Ammon's horn (tissue), 1 donor: ENCODE results near the gene MYEOV.

ENCODE experiments used
- DNase-seq: peaks from one replicate; pipeline ENCODE4 v3.0.0-alpha.2; 2016; ENCODE audit warnings: low spot score

Gene MYEOV

DNA sequence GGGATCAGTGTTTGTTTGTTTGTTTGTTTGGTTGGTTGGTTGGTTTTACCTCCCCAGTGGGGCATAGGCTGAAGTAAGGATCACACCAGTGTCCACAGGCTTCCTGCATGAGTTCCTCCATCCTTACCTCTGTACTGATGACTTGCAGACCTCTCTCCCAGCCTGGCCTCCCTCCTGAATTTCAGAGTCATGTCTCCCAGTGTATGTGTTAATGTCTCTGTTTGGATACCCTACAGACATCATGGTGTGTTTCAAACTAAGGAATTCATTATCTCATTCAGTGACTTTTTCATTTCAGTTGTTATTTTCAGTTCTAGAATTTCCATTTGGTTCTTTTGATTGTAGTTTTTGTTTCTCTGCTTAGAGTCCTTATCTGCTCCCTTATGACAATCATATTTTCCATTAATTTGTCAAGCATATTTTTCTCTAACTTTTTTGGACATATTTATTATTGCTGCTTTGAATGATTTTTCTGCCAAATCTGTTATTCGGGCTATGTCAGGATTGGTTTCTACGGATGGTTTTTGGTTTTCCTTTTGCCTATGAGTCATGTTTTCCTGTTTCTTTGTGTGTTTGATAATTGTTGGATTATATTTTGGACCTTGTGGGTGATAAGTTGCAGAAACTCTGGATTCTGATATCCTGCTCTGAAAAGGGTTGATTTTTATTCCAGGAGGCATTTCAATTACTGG lies 23.6 kb downstream of the MYEOV start:
- DNase-seq = no peak

DNA sequence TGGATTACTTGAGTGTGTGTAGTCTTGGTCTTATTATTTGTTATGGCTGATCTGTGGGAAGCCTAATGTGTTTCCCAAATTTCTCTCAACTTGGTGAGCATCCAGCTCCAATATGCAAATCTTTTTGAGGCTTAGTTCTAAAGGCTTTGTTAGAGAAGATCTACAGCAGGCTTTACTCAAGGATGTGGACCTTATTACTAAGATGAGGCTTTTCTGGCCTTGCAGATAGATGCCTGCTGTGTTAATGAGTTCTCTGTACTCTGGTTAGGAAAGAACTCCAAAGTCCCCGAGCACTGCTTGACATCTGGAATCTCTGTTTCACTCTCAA lies 24.1 kb downstream of the MYEOV start:
- DNase-seq = no peak

DNA sequence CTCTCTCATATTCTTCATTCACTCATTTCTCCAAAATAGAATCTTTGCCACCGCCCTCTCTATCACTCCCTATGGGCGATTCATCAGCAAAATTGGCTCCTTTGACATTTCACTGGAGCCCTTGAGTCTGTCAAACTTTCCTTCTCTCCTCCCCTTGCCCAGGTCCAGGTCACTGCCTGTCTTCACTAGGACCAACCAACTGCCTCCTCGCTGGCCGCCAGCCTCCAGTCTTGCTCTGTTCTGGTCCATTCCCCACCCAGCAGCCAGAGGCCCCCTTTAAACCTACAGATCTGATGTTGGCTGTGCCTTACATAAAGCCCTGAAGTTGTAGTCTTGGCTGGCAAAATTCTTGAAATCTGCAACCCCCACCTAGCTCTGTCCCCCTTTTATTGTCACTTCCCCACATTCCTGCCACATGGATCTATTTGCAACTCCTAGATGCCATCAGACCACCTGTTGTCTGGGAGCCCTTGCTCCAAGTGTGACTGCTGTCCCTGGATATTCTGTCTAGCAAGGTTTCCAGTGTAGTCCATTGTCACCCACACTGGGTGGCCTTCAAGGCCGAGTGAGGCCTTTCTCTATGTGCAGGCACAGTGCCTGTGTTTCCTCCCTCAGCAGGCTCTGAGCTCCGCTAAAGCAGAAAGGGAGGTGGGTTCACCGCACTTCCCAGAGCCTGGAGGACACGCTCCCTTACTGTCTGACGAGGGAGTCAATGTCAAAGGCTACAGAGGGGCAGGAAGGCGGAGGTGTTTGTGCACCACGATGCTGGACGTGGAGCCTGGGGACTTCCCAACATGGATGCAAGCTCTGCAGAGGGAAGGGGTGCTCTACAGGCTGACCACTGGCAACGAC lies 25.5 kb downstream of the MYEOV start:
- no peak for DNase-seq

DNA sequence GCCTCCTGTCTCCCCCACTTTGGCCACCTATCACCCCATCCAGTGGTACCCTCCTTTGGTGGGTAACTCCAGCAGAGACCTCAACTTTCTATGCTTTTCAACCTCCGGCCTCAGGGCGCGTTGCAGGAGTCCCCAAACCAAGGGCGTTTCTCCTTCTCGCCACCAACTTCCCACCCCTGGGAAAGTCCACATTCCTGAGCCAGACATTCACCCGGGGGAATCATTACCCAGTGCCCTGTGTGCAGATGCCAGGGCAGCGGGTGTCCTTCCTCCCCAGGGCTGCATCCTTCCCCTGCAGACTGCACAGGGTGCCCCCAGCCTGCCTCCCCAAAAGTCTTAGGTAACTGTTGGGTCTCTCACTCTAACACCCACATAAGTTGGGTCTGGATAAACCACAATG lies 26.4 kb downstream of the MYEOV start:
- no peak for DNase-seq

DNA sequence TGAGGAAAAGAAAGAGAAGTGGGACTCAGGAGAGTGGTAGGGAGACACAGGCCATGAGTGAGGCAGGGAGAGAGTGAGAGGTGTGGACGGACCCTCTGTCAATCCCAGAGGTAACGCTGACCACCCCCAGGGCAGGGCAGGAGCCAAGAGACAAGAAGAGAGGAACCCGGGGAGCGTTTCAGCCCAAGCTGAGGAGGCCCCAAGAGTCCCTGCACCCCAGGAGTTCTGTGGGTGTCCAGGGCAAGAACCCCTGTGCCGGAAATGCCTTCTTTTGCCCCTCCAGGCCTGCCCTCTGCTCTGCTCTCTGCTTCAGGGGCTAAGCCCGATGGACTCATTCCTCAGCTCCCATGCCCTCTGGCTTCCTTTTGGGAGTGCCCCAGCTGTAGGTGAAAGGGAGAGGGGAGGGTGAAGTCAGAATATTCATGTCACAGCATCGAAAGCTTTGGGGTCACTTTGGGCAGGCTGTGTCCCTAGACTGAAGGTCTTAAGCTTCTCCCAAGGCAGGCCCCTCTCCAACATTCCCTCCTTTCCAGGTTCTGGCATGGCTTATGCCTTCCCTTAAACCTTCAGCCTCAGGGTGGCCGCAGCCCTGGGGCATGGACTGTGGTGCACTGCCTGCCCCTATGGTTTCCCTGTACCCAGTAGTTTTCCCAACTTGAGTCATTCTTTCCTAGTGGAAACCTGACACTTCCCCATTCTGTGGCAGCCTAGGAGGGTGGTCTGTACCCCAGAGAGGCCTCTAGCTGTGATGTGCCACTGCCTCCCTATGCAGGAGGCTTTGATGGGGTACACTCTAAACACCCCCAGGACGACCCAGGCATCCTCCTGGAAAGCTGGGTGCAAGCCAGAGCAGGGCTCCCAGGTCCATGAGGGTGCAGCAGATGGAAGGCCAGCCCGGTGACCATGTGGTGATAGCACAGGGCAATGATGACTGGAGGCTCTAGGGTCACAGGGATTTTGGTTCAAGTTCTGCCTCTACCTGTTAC lies 27.1 kb downstream of the MYEOV start:
- no peak for DNase-seq

DNA sequence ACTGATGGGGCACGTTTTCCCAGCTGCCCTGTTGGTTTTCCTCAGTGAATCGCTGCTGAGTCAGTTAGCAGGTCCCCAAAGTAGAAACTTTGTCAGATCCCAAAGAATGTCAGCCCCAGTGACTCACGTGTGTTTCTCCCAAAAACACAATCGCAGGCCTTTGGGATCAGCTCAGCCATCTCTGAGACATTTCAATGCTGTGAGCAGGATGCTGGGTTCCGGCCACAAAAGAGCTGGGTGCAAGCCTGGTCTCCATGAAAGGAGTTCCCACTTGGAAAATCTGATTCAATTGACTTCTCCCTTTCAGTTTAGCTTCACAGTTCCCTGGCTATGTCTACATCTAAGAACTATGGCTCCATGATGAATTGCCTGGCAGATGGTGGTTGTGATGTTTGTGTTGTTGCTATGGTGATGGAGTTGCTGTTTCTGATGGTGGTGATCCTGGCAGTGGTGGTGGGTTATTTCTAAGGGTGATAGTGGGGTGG lies 28.0 kb downstream of the MYEOV start:
- DNase-seq = no peak

DNA sequence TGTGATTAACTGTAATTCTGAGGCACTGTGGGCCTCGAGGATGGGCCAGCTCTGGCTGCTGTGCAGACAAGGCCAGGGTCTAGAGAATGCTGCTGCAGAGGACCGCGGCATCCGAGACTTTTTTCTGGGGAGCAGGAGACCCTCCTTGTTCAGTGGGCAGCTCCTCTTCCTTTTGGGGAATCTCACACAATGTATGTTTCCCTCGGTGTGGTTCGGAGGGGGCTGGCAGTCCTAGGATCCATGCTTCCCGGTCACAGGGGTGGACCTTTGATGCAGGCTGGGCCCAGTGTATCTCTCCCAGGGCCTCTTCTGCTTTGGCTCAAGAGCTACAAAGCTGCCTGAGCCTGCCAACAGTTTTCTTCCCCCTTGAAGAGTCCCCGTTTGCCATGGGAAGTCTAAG lies 31.5 kb downstream of the MYEOV start:
- DNase-seq = no peak

DNA sequence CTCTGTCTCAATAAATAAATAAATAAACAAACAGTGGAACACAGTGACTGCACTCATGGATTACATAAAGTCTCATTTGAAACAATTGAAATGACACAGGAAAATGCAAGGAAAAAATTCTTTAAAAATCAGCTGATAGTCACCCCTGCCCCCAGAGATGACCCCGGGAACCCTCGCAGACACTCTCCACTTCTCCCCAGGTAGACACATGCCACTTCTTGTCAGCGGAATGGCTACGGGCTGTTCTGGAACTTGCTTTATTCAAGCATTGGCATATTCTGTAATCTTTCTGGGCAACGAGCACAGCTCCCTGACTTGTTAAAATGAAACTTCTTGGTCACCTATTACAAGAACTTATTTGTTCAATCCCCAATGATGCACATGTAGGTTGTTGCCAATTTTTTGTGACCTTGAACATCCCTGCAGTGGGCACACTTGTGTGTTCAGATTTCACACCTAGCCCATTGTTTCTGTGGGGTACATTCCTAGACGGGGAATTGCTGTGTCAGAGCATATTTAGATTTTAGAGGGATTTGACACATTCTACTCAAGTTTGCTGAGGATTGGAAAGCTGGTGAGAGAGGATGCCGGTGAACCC lies 32.8 kb downstream of the MYEOV start:
- no peak for DNase-seq

DNA sequence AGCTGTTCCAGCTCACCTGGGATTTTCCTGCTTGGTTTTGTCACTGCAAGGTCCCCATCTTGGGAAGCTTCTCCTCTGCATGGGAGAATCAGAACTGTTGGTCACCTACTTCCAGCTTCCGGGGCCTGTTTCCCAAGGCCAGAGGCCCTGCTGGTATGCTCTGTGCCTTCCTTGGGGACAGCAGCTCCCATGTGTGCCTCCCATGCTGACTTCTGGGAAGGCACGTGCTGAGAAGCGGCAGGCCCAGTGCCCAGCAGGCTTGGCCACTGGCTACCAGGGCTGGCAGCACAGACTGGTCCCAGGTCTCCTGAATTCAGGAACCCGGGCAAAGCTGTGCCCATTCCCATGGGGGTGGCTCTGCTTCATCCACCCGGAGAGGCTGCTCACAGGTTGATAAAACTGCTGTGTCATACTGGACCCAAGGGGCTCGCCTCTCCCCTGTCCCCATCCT lies 33.8 kb downstream of the MYEOV start:
- no peak for DNase-seq

DNA sequence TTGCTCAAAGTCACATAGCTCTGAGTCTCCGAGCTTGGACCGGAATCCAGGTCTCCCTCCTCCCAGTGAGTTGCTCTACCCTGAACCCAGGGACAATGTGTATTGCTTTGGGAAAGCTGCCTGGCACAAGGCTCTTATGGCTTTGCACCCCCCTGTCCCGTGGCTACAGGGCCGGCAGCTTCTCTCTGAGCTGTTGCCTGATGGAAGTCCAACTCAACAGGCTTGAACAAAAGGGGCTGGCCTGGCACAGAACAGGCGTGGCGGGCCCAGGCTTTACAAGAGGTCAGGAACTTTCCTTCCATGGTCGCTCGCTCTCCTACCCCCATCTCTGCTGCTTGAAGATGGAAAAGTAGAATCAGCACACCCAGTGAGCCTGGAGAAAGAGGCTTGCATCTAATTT lies 34.3 kb downstream of the MYEOV start:
- no peak for DNase-seq

DNA sequence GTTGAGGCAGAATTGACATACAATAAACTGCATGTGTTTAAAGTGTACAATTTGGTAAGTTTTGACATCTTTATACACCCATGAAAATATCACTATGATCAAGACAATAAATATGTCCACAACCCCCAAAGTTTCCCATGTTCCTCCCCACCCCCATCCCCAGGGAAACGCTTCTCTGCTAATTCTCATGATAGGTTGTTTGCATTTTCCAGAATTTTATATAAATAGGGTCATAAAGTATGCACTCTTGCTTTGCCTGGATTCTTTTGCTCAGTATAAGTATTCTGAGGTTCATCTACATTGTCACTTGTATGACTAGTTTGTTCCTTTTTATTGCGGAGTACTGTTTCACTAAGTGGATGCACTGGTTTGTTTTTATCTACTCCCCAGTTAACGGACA lies 35.6 kb downstream of the MYEOV start:
- DNase-seq = no peak

DNA sequence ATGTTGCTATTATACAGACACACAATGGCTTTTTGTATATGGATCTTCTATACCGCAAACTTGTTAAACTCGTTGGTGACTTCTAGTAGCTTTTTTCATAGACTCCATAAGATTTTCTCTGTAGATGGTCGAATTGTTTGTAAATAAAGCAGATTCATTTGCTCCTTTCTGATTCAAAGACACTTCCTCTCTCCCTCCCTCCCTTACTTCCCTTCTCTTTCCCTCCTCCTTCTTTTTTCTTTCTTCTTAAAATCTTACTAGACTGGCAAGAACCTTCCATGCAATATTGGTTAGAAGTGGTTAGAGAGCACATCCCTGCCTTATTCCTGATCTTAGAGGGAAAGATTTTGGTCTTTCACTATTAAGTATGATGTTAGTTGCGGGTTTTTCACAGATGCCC lies 36.4 kb downstream of the MYEOV start:
- no peak for DNase-seq

DNA sequence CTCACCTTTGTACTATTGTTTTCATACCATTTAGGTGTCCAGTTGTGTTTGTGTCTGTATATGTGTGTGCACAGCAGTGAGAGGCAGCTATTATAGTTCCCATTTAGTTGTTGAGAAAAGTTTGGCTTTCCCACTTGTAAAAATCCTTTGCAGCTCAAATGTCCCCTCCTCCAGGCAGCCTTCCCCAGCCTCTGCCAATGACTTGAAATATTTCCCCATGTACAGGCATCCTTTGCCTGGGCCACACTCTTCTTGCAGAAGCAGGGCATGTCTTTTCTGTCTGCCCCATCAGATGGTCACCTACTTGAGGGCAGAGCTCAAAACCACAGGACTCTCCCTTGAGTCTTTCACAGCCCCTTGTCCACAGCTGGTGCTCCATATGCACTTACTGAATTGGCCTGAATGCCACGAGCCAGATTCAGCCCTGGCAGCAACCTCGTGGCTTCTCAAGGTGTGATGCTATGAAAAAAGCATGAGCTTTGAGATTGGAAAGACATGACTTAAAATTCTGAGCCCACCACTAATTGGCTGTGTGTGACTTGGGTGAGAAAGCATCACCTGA lies 39.3 kb downstream of the MYEOV start:
- no peak for DNase-seq

DNA sequence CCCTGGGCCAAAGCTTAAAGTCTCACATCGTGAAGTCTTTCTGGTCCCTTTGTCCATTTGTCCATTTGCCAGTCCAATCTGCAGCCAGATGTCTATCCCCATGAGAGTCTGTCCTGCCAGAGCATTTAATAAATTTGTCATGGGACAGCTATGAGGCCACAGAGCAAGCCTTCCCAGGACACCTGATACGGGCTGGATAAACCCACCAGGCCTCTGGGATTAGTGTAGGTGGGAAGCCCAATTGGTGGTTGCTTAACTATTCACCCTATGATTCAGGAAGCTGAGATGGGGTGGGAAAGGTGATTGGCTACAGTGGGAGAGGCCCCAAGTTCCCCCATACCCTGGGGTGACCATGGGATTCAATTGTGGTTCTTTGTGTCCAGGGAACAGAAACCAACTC lies 39.9 kb downstream of the MYEOV start:
- no peak for DNase-seq

DNA sequence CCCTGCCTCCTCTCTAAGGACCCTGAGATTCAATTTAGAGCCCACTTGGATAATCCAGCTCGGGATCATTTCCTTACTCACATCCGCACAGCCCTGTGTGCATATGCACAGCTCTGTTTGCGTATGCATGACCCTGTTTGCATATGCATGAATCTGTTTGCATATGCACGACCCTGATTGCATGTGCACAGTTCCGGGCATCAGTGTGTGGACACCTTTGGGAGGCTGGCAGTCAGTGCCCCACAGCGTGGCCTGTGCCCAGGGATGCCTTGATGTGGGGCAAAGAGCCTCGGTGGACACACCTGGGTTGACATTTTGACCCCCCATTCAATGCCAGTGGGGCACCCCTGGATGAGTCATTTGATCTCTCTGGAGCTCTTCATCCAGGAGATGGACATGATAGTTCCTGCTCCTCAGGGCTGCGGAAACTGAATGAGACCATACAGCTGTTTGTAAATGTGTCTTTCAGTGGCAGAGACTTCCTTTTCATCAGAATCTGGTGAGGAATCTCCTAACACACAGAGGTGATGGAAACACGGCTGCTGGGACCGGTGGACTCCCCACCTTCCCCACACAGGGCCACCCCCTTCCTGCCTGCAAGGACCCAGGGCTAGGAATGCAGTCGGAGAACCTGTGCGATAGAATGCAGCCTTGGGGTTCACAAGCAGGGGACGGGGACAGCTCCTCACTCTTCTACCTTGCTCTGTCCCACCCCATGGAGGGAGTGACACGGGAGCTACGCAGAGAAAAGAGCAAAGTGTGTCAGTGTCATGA lies 41.2 kb downstream of the MYEOV start:
- no peak for DNase-seq

DNA sequence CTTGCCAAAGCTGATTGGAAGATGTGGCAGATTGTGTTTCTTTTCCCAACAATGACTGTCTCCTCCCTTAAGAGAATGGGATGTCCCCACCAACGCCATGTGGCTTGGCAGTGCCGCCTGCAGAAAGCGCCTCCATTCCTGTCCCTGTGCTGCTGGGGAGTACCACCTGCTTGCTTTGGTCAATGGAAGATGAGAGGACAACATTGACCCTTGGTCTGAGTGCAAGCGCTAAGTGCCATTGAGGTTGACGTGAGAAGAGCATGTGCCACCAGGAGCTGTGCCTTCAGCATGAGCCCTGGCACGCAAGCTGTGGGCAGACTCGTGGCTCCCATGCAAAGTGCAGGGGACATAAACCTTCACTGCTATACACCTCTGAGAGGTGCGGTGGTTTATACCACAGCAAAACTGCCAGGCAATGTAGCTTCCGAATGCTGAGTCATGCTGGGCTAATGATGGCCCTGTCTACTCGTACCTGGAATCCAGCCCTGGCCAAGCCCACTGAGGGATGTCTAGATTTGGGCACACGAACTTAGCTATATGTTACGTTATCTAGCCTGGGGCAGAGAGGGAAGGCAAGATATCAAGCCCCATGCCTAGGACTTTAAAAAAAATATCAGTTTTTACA lies 41.9 kb downstream of the MYEOV start:
- DNase-seq = no peak

DNA sequence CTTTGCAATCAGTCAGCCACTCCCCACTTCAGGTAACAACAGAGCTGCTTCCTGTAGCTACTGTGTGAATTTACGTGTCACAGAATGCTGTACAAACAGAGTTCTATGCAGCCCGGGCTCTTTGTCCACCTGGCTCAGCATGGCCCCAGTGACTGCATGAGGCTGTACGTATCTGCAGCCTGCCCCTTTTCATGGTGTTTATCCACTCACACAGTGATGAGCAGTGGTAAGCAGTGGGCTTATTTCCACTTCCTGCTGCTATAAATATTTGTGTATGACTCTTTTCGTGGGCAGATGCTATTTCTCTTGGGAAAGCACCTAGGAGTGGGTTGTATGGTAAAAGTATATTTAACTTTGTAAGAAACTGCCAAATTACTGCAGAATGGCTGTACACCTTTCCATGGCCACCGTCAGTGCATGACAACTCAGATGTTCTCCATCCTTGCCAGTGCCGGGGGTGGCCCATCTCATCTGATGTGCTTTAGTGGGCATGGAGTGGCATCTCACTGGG lies 43.3 kb downstream of the MYEOV start:
- no peak for DNase-seq

DNA sequence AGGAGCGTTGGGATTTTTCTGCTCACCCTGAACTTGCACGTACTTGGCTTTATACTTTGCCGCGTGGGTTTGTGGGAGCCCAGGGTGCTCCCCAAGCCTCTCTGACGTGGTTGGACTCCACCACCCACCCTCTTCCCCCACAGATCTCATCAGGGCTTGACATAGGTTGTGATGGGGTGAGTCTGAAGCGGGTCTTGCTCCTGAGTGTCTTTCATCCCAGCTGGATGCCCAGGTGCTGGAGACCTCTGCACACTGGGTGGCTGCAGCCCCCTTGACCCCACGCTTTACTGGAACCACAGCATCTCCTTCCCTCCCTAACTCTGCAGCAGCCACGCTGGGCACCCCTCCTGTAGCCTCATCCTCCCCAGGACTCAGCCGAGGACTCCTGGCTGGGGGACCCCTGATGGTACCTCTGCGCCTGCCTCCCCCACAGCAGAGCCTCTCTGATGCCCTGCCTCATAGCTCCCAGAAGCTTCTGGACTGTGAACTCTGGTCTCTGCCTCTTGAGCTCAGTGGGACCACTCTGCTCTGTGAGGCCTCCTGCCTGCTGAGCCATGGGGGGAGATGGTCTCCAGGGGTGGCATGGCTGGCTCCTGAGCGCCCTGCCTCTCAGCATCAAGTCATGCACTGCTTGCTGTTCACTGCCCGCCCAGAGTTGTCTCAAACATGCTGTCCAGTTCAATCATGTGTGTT lies 45.2 kb downstream of the MYEOV start:
- no peak for DNase-seq

DNA sequence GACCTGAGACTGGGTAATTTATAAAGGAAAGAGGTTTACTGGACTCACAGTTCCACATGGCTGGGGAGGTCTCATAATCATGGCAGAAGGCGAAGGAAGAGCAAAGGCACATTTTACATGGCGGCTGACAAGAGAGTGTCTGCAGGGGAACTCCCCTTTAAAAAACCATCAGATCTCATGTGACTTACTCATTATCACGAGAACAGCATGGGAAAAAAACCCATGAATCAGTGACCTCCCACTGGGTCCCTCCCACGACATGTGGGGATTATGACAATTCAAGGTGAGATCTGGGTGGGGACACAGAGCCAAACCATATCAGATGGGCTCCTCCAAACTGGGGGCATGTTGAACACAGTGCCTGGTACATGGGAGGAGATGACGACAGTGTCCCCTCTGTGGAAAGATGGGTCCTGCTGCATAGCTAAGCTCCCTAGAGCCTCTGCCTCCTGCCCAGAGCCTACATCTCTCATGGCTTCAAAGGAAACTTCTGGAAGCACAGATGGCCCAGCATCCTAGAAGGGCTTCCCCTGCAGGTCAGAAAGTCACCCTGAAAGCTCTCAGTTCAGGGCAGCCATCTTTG lies 46.1 kb downstream of the MYEOV start:
- DNase-seq = no peak
